Coronary artery (tissue), 2 donors: Measurements from ENCODE around the gene ZNF792.

Experiments
- DNase-seq: peaks from one replicate; pipeline ENCODE4 v3.0.0-alpha.2; 2017; ENCODE audit warnings: low spot score
- H3K27ac ChIP-seq, 2 donors: fragments of 200-600 bp; sonication (generic); one replicate each; pipeline ENCODE4 v1.5.1; 2016 to 2019
- H3K4me3 ChIP-seq: fragments of 200-600 bp; sonication (generic); 2 replicates; pipeline ENCODE4 v1.5.1; 2016; ENCODE audit warnings: mild to moderate bottlenecking, moderate library complexity
- CTCF ChIP-seq: fragments of 200-600 bp; sonication (generic); IDR thresholded peaks from one replicate; pipeline ENCODE4 v1.5.1; 2019; ENCODE audit warnings: antibody characterized with exemption

Gene ZNF792

GRCh38 chr19:34910770-34911169, 53.3 kb downstream of the ZNF792 start:
- no peak for DNase-seq

More at GRCh38 chr19:34910770-34911169, 53.3 kb downstream of the ZNF792 start:
- Histone ChIP-seq H3K4me3 (no peak overlapping the region), H3K27ac (no peak overlapping the region)
- TF ChIP-seq CTCF: no peak
